Muscle layer of colon (tissue), 2 donors: Measurements from ENCODE around the gene PIGZ.

Source experiments
- H3K27ac ChIP-seq: one replicate; pipeline ENCODE4 v1.7.0; 2013; ENCODE audit warnings: low read depth, mild to moderate bottlenecking, low read length, moderate library complexity
- H3K27me3 ChIP-seq, 2 donors: one replicate each; pipeline ENCODE4 v1.7.0; 2013; ENCODE audit warnings: low read length in 2 of 2, mild to moderate bottlenecking in 2 of 2; ENCODE audit not compliant: insufficient read depth in 2 of 2, control insufficient read depth in 1 of 2
- H3K36me3 ChIP-seq: one replicate; pipeline ENCODE4 v1.7.0; 2013; ENCODE audit warnings: mild to moderate bottlenecking, low read length; ENCODE audit not compliant: insufficient read depth
- H3K4me1 ChIP-seq: one replicate; pipeline ENCODE4 v1.7.0; 2013; ENCODE audit warnings: mild to moderate bottlenecking, low read length; ENCODE audit not compliant: insufficient read depth
- H3K4me3 ChIP-seq, 2 donors: one replicate each; pipeline ENCODE4 v1.7.0; 2013; ENCODE audit warnings: low read length in 2 of 2, low read depth in 1 of 2, mild to moderate bottlenecking in 1 of 2, moderate library complexity in 1 of 2
- H3K9ac ChIP-seq: one replicate; pipeline ENCODE4 v1.7.0; 2013; ENCODE audit warnings: low read length
- H3K9me3 ChIP-seq: one replicate; pipeline ENCODE4 v1.7.0; 2013; ENCODE audit warnings: mild to moderate bottlenecking, low read length
- donor health status: abdominal sarcoma.
- donor health status: Adenocarcinoma of cecum.

Gene PIGZ

GRCh38 chr3:196988241-196989029, 19.8 kb upstream of the PIGZ start:
- H3K4me1 ChIP-seq = no peaks in the 10 kb centered on the region
- no peaks in the 10 kb centered on the region for H3K27me3 ChIP-seq
- H3K9ac ChIP-seq = no peak overlapping the region
- H3K9me3 ChIP-seq = no peaks in the 10 kb centered on the region
- H3K4me3 ChIP-seq = no peak overlapping the region
- no peaks in the 10 kb centered on the region for H3K36me3 ChIP-seq
- H3K27ac ChIP-seq = no peak overlapping the region

DNA sequence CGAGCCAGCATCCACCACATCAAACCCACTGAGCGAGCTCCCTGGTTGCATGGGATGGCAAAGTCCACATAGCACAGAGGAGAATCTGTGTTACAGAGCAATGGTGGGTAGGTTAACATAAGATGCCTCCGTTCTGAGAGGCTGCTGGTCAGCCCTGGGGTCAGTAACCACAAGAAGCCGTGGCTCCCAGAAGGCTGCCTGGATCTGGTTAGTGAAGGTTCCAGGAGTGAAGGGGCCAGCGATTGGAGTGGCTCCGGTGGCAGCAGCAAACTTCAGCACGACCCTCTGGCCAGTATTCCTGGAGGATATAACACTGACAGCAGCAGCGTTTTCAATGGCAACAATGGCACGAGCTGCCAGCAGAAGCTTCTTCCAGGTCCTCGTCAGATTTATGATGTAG, 18.4 kb upstream of the PIGZ start:
- H3K36me3 ChIP-seq = no peaks in the 10 kb centered on the region
- H3K9me3 ChIP-seq = no peaks in the 10 kb centered on the region
- no peaks in the 10 kb centered on the region for H3K27me3 ChIP-seq
- H3K4me3 ChIP-seq = no peak overlapping the region
- no peaks in the 10 kb centered on the region for H3K4me1 ChIP-seq
- no peak overlapping the region for H3K9ac ChIP-seq
- no peak overlapping the region for H3K27ac ChIP-seq

- Histone ChIP-seq H3K36me3 (no peaks in the 10 kb centered on the region), H3K27ac (no peak overlapping the region), H3K9ac (no peak overlapping the region), H3K9me3 (no peaks in the 10 kb centered on the region), H3K27me3 (no peaks in the 10 kb centered on the region), H3K4me1 (no peaks in the 10 kb centered on the region), H3K4me3 (no peak overlapping the region)
These were observed 17.6 kb upstream of the PIGZ start for GRCh38 chr3:196985954-196986885.

DNA sequence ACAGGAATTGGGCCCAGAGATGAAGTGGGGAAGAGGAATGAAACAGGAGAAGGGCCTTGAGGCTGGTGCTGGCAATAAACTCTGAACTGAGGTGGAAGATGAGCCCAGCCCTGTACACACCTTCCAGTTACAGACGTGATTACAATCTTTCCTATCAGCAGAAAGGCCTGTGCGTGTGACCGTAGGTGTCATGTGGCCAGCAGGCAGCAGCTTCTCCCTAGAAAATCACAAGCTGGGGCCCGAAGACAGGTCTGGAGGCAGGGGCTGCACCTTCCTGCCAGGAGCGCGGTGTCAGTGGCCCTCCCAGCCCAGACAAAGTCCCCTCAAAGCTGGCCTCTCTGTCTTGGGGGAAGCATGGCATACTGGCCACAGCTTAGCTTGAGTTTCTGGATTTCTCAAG, 16.7 kb upstream of the PIGZ start:
- no peaks in the 10 kb centered on the region for H3K9me3 ChIP-seq
- H3K27me3 ChIP-seq = no peaks in the 10 kb centered on the region
- H3K36me3 ChIP-seq = no peaks in the 10 kb centered on the region
- H3K4me1 ChIP-seq = no peaks in the 10 kb centered on the region
- no peak overlapping the region for H3K4me3 ChIP-seq
- H3K27ac ChIP-seq = no peak overlapping the region
- H3K9ac ChIP-seq = no peak overlapping the region

GRCh38 chr3:196983186-196983585, 14.6 kb upstream of the PIGZ start:
- Histone ChIP-seq H3K9ac (no peak overlapping the region), H3K27ac (no peak overlapping the region), H3K9me3 (no peaks in the 10 kb centered on the region), H3K36me3 (no peaks in the 10 kb centered on the region), H3K4me3 (no peak overlapping the region), H3K27me3 (no peaks in the 10 kb centered on the region), H3K4me1 (peaks cover 6% of the 10 kb centered on the region)

DNA sequence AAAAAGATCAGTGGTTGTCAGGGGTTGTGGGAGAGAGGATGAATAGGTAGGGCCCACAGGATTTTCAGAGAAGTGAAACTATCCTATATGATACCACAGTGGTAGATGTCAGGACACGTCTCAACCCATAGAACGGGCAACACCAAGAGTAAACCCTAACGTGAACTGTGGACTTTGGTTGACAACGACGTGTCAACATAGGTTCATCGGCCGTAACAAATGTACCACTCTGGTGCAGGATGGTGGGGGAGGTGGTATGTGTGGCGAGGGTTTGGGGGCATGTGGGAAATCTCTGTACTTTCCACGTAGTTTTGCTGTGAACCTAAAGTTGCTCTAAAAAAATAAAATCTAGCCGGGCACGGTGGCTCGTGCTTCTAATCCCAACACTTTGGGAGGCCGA, 13.0 kb upstream of the PIGZ start:
- Histone ChIP-seq H3K4me1 (peaks cover 6% of the 10 kb centered on the region), H3K27me3 (no peaks in the 10 kb centered on the region), H3K9ac (no peak overlapping the region)

DNA sequence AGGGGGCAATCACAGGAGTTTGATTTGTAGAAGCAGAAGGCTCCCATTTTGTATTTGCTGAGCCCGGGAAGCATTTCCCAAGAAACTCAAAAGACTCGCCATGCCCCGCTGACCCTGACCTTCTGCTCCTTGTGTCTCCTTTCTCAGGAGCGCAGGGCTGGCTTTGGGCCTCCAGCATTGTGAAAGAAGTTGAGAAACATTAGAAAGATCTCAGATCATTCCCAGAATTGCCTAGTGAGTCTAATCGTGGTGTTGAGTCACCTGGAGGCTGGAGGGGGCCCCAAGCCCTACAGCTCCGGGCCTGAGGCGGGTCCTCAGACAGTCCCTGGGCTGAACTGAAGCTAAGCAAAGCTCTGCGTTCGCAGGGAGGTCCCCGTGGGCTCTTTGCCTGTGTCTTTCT, 10.9 kb upstream of the PIGZ start:
- Histone ChIP-seq H3K36me3 (no peaks in the 10 kb centered on the region), H3K27me3 (no peaks in the 10 kb centered on the region), H3K9me3 (no peaks in the 10 kb centered on the region), H3K27ac (no peak overlapping the region), H3K4me1 (peaks cover 6% of the 10 kb centered on the region), H3K9ac (no peak overlapping the region), H3K4me3 (no peak overlapping the region)

More for the DNA sequence above, 13.0 kb upstream of the PIGZ start:
- Histone ChIP-seq H3K9me3 (no peaks in the 10 kb centered on the region), H3K4me3 (no peak overlapping the region), H3K36me3 (no peaks in the 10 kb centered on the region), H3K27ac (no peak overlapping the region)

GRCh38 chr3:196976941-196977340, 8.3 kb upstream of the PIGZ start:
- Histone ChIP-seq H3K4me3 (no peak overlapping the region), H3K9me3 (no peaks in the 10 kb centered on the region)

DNA sequence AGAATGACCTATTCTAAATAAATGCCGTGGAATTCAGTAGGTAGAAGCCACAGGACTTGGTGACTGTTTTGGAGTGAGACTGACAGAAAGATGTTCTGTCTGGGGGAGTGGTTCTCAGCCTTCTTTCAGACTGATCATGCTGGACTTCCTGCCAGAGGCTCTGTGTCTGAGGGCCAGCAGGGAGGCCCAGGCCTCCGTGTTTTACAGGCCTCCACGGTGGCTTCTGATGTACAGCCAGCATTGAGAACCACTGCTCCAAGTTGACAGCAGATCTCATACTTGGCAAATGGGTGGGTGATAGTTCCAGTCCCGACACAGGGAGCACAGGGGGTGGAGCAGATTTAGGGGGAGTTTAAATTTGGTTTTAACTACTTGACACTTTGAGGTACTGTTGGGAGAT, 6.7 kb upstream of the PIGZ start:
- Histone ChIP-seq H3K4me3 (no peak overlapping the region), H3K4me1 (peaks cover 6% of the 10 kb centered on the region), H3K9me3 (no peaks in the 10 kb centered on the region)

More at GRCh38 chr3:196976941-196977340, 8.3 kb upstream of the PIGZ start:
- H3K27me3 ChIP-seq = no peaks in the 10 kb centered on the region
- peaks cover 6% of the 10 kb centered on the region for H3K4me1 ChIP-seq
- H3K27ac ChIP-seq = no peak overlapping the region
- H3K36me3 ChIP-seq = no peaks in the 10 kb centered on the region
- H3K9ac ChIP-seq = no peak overlapping the region

GRCh38 chr3:196974661-196975060, 6.0 kb upstream of the PIGZ start:
- peaks cover 6% of the 10 kb centered on the region for H3K4me1 ChIP-seq
- no peak overlapping the region for H3K27ac ChIP-seq
- no peaks in the 10 kb centered on the region for H3K36me3 ChIP-seq
- H3K9ac ChIP-seq = no peak overlapping the region
- H3K4me3 ChIP-seq = no peak overlapping the region
- no peaks in the 10 kb centered on the region for H3K9me3 ChIP-seq
- H3K27me3 ChIP-seq = no peaks in the 10 kb centered on the region

More for the DNA sequence above, 6.7 kb upstream of the PIGZ start:
- no peaks in the 10 kb centered on the region for H3K27me3 ChIP-seq
- no peak overlapping the region for H3K27ac ChIP-seq
- no peak overlapping the region for H3K9ac ChIP-seq
- no peaks in the 10 kb centered on the region for H3K36me3 ChIP-seq

- Histone ChIP-seq H3K36me3 (no peaks in the 10 kb centered on the region), H3K9ac (no peak overlapping the region), H3K9me3 (no peaks in the 10 kb centered on the region), H3K27me3 (no peaks in the 10 kb centered on the region), H3K27ac (no peak overlapping the region), H3K4me1 (peaks cover 9% of the 10 kb centered on the region), H3K4me3 (no peak overlapping the region)
These were observed 2.6 kb upstream of the PIGZ start for GRCh38 chr3:196971094-196971698.
